GM21723 (cell line): ENCODE measurements around the gene RYR1.

Source experiments
- ATAC-seq: cut with Tn5 transposase; IDR thresholded peaks from one replicate; pipeline ENCODE4 v1.9.1; 2021; ENCODE audit warnings: mild to moderate bottlenecking, moderate library complexity; ENCODE audit not compliant: unreplicated experiment

The RYR1 gene

GRCh38 chr19:38425810-38426466 is 7.6 kb upstream of the RYR1 start, which contains the start of gene RASGRP4:
RASGRP4 (minus strand) TSS chr19:38426219; CDS start chr19:38426091, 128 bp downstream.
- no peak for ATAC-seq

DNA sequence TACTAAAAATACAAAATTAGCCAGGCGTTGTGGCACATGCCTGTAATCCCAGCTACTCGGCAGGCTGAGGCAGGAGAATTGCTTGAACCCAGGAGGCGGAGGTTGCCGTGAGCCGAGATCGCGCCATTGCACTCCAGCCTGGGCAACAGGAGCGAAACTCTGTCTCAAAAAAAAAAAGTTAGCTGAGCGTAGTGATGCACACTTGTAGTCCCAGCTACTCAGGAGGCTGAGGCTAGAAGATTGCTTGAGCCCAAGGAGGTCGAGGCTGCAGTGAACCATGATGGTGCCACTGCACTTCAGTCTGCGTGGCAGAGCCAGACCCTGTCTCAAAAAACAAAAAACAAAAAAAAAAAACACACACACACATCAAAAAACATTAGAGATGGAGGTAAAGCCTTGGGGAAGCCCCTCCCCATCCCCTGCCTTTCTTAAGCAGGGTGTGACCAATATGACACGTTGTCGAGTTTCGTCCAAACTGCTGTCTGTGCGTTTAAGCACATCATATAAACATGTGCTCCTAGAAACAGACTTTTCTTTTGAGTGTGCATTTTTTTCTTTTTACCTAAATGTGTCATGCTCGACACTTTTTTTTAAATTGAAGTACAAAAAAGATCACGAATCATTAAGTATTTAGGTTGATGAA is 6.3 kb upstream of the RYR1 start:
- ATAC-seq = peak; percentile 61

GRCh38 chr19:38429055-38429810 is 4.3 kb upstream of the RYR1 start:
- ATAC-seq = no peak

GRCh38 chr19:38429811-38430156 is 3.7 kb upstream of the RYR1 start:
- ATAC-seq = no peak

DNA sequence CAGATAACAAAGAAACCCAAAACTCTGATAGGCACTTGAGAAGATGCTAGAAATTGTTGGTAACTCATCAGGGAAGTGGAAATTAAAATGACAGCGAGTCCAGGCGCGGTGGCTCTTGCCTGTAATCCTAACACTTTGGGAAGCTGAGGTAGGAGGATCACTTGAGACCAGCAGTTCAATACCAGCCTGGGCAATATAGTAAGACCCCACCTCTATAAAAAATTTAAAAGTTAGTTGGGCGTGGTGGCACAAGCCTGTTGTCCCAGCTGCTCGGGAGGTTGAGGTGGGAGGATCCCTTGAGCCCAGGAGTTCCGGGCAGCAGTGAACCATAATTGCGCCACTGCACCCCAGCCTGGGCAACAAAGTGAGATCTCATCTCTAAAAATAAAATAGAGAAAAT is 2.6 kb upstream of the RYR1 start:
- no peak for ATAC-seq

DNA sequence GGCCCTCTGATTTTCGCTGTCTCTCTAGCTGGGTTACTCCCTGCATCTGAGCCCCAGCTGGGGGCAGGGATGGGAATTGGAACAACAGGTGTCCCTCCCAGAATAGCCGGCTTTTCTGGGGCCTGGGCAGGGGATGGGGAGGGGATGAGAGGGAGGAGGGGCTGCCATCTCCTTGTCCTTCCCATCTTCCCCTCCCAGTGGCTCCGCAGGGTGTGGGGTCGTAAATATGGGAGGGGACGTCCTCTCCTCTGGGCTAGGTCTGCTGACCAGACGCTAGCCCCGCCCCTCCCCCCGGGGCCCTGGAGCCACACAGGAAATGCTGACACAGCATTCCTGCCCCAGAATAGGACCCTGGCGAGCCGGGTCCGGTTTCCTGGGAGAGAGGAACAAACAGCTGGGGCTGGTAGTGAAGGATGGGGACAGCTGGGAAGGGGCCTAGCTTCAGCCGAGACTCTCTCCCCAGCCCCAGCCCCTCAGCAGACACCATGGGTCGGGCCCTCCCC is 1.1 kb downstream of the RYR1 start:
- no peak for ATAC-seq

DNA sequence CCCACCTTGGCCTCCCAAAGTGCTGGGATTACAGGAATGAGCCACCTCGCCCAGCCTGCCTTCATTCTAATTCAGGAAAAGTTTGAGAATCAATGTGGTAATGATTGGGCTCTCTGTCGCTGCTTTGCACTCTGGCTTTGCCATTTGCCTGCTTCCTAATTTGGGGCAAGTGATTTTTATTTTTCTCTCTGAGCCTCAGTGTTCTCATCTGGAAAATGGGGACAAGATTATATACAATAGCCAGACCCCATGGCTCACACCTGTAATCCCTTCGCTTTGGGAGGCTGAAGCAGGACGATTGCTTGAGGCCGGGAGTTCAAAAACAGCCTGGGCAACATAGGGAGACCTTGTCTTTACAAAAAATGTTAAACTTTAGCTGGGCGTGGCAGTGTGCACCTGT is 3.8 kb downstream of the RYR1 start:
- no peak for ATAC-seq

DNA sequence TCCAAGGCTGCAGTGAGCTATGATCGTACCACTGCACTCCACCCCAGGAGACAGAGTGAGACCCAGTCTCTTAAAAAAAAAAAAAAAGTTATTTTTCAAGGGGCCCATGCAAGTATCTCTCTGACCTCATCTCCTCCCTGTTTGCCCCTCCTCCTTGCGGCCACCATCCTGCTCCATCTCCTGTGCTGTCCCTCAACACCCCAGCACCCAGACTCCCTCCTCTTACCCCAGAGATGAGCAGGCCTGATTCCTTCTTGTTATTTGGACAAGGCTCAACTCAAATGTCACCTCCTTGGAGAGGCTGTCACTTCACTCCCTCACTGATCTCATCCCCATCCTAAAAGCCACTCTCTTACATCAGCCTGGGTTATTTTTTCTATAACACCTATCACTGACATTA is 4.4 kb downstream of the RYR1 start:
- ATAC-seq = no peak

DNA sequence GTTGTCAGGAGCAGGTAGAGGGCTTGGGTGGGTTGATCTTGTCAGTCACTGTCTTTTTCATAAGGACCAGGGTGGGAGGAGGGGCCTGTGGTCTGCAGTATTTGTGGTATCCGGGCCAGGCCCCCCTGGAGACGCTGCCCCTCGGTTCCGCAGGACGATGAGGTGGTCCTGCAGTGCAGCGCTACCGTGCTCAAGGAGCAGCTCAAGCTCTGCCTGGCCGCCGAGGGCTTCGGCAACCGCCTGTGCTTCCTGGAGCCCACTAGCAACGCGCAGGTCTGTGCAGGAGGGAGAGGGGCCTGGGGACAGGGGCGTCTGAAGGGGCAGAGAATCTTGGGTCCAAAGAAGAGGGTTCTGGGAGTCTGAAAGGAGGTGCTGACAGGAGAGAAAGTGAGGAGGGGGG is 7.1 kb downstream of the RYR1 start:
- ATAC-seq = no peak

DNA sequence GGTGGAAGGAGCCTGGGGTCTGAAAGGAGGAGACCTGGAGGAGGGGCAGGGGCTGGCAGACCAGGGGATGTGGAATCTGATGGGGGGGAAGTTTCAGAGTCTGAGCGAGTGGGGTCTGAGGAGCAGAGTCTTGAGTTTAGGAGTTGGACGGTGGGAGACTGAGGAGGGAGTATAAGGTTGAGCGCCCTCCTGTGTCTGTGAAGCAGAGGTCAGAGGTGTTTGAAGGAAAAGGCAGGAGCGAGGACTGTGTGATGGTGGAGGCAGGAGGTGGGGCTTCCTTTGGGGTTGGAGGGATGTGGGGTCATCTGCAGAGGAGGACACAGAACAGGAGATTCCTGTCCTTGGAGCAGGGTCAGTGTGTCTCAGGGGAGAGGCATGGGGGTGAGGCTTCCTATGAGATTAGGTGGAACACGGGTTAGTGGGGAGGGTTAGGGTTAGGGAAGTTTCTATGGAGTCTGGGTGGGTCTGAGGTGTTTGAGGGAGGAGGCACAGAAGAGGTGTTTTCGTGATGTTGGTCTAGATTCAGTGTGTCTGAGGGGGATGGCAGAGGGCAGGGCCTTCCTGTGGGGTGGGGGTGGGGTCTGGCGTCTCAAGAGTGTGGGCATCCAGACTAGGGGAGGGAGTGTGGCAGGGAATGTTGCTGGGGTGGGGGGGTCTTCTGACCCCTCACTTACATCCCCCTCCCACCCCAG is 8.3 kb downstream of the RYR1 start:
- no peak for ATAC-seq

DNA sequence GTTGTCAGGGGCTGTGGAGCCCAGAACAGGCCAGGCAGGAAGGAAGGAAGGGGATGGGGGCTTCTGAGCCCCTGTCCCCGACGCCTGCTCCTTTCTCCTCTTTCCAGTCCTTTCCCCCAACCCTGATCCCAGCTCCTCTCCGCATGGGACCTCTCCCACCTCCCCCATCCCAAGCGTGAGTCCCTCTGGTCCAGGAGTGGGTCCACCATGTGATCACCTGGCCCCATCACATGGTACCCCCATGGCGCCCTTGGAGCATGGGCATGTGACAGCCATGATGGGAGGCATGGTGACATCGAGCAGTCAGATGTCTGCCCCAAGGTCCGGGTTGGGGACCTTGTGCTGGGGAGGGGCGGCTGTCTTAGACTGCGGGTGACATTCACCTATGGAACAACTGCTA is 9.2 kb downstream of the RYR1 start:
- no peak for ATAC-seq

DNA sequence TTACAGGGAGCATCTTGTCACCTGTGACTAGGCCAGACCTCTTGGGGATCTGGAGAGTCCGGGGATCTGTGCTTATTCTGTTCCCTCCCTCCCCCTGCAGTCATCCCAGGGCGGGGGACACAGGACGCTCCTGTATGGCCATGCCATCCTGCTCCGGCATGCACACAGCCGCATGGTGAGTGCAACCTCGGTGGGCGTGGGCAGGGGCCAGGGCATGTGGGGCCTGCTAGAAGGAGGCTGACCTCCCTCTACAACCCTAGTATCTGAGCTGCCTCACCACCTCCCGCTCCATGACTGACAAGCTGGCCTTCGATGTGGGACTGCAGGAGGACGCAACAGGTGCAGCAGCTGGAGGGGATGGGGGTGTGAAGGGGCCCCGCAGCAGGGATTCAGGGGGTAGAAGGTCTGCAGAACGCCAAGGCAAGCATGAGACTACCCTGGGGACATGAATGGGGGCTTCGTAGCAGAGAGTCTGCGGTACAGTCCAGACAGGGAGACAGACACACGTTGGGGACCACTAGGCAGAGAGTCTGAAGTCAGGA is 10.0 kb downstream of the RYR1 start:
- no peak for ATAC-seq

DNA sequence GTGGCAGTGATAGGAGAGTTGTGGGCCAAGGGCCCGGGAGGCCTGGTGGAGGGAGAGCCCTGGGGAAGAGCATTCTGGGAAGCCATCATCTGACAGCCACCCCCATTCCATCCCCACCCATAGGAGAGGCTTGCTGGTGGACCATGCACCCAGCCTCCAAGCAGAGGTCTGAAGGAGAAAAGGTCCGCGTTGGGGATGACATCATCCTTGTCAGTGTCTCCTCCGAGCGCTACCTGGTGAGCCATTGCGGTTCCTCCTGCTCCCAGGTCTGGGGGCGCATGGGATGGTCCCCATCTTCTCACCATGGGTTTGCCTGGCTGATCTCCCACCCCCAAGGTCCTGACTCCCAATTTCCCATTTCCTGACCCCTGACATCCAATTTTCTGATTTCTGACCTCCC is 10.5 kb downstream of the RYR1 start:
- no peak for ATAC-seq

DNA sequence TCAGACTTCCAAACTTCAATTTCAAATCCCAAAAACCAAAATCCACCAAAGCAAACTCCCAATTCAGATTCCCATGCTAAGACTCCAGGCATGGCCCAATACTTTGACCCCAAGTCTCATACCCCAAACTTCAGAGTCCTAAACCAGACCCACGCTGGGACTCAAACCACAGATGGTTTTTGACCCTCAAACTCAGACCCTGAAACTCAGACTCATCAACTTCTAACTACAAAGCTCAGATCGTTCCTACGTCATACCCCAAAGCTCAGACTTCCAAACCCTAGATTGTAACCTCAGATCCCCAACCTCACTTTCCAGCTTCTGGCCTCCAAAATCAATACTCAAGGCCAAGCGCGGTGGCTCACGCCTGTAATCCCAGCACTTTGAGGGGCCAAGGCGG is 11.9 kb downstream of the RYR1 start:
- ATAC-seq = no peak

DNA sequence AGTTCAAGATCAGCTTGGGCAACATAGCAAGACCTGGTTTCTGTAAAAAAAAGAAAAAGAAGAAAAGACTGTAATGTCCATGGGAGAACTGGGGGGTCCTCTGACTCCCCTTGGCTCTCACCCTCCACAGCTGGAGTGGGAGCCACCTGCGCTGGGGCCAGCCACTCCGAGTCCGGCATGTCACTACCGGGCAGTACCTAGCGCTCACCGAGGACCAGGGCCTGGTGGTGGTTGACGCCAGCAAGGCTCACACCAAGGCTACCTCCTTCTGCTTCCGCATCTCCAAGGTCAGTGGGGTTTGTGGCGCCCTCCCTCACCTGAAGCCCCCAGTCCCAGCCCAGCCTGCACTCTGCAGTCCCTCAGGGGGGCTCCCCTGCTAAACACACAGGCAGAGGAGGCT is 14.7 kb downstream of the RYR1 start:
- ATAC-seq = no peak

DNA sequence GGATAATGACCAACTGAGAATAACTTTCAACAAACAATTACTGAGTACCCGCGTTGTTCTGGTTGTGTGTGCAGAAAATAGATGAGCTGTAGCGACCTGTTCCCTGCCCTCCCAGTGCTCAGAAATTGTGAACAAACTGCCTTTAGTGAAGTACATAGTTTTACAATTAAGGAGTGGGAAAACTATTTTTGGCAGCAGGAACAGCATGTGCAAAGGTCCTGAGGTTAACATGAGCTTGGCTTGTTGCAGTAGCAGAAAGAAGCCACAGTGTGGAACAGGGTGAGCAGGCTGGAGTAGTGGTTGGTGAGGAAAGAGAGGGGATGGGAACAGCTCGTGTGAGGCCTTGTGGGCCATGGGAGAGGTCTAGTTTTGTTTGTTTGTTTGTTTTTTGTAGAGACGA is 16.0 kb downstream of the RYR1 start:
- no peak for ATAC-seq

GRCh38 chr19:38451036-38451435 is 17.5 kb downstream of the RYR1 start:
- no peak for ATAC-seq

GRCh38 chr19:38451629-38452028 is 18.1 kb downstream of the RYR1 start:
- ATAC-seq = no peak

- no peak for ATAC-seq
These were observed 19.2 kb downstream of the RYR1 start for GRCh38 chr19:38452430-38453366.

DNA sequence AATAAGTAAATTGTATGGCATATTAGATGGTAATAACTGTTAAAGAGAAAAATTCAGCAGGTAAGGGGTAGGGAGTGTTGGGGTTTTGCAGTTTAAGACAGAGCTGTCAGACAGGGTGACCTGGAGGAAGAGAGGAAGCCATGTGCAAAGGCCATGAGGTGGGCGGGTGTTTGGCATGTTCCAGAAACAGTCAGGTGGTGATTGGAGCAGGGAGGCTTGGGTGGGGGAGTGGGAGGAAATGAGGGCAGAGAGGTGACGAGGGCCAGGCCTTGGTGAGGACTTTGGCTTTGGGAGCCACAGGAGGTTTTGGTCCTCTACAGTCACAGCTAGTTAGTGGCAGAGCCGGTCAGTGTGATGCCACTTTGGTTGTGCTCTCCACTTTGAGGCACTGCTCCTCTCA is 20.1 kb downstream of the RYR1 start:
- no peak for ATAC-seq
